HL-60 (cell line): ENCODE measurements around the gene ADAM12.

Experiments
- DNase-seq, 2 experiments: peaks; one replicate each; pipeline ENCODE4 v3.0.0-alpha.2; 2010 to 2020; ENCODE audit warnings: low read depth in 1 of 2, low spot score in 1 of 2
- H3K27ac ChIP-seq: fragments of 250-450 bp; sonication (Bioruptor Pico); replicated peaks from 2 replicates; pipeline ENCODE4 v1.5.1; 2020; ENCODE audit warnings: mild to moderate bottlenecking, moderate library complexity
- H3K27me3 ChIP-seq: fragments of 250-450 bp; sonication (Bioruptor Pico); 2 replicates; pipeline ENCODE4 v1.5.1; 2021; ENCODE audit warnings: mild to moderate bottlenecking, moderate library complexity; ENCODE audit not compliant: insufficient read depth, poor library complexity, severe bottlenecking
- H3K4me3 ChIP-seq: replicated peaks from 2 replicates; pipeline ENCODE4 v1.5.1; 2011; ENCODE audit warnings: mild to moderate bottlenecking, control low read depth, low read length; ENCODE audit not compliant: insufficient read depth
- CTCF ChIP-seq: IDR thresholded peaks from one replicate; pipeline ENCODE4 v1.5.1; 2011; ENCODE audit warnings: low read length, control low read depth, inconsistent platforms; ENCODE audit not compliant: insufficient read depth
- GABPA ChIP-seq: IDR thresholded peaks from 2 replicates; pipeline ENCODE4 v1.6.1; 2012; ENCODE audit warnings: low read depth
- POLR2AphosphoS5 ChIP-seq: IDR thresholded peaks from 2 replicates; pipeline ENCODE4 v1.6.1; 2012; ENCODE audit warnings: low read depth
- REST ChIP-seq: IDR thresholded peaks from 2 replicates; pipeline ENCODE4 v1.6.1; 2012; ENCODE audit warnings: low read depth; ENCODE audit not compliant: insufficient replicate concordance
- SPI1 ChIP-seq: IDR thresholded peaks from 2 replicates; pipeline ENCODE4 v1.6.1; 2012; ENCODE audit warnings: low read depth, mild to moderate bottlenecking, borderline replicate concordance

ADAM12 gene

GRCh38 chr10:126224967-126225671, 163.2 kb downstream of the ADAM12 start:
- Histone ChIP-seq H3K27ac (no peak overlapping the region), H3K4me3 (no peak overlapping the region), H3K27me3 (peaks cover 2% of the 10 kb centered on the region)
- DNase-seq = no peak
- no peak for TF ChIP-seq SPI1
- no peak for TF ChIP-seq GABPA
- TF ChIP-seq POLR2AphosphoS5 = no peak
- TF ChIP-seq CTCF = no peak
- TF ChIP-seq REST = no peak

DNA sequence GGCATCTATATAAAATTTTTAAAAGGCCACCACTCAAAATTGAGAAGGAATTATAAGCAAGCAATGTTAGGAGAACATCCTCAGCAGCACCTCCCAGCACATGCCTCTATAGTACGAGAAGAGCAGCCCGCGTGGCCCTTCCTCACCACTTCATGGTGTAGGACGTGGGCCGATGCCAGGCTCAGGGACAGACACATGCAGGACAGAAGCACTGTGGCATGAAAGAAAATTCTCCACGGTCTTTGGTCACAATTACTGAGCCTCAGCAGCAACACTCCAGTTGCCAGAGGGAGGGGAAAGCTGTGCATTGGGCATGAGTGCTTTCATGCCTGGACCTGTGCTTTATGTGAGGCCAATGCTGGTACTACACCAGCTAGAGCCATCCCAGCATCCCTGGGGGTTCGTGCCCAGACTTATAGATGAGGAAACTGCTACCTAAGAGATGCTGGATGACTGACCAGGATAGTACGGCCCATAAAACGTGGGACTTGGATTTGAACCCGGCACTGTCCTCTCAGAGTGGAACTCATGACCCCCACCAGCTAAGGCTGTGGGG, 164.7 kb downstream of the ADAM12 start:
- H3K27me3 ChIP-seq = no peaks in the 10 kb centered on the region
- no peak overlapping the region for H3K4me3 ChIP-seq
- TF ChIP-seq POLR2AphosphoS5 (no peak), REST (no peak), CTCF (no peak), SPI1 (no peak), GABPA (no peak)
- no peak for DNase-seq
- H3K27ac ChIP-seq = no peak overlapping the region

- no peak for DNase-seq
- TF ChIP-seq CTCF (no peak), GABPA (no peak), SPI1 (no peak), REST (no peak), POLR2AphosphoS5 (no peak)
Observed at GRCh38 chr10:126222736-126223511, 165.4 kb downstream of the ADAM12 start.

More at GRCh38 chr10:126222736-126223511, 165.4 kb downstream of the ADAM12 start:
- Histone ChIP-seq H3K27me3 (no peaks in the 10 kb centered on the region), H3K27ac (no peak overlapping the region), H3K4me3 (no peak overlapping the region)
